ENCODE measurements around the gene LRRC74A. TPM values are rescaled to one million over a fixed set of nuclear protein-coding genes. Genes with fewer than 3 reads are reported as not detected.

The LRRC74A gene
- total RNA-seq, 2 experiments from 2014 or later, result not detected

GRCh38 chr14:76880449-76880848 is 54.2 kb downstream of the LRRC74A start:
- intact Hi-C loops (cut with micrococcal nuclease), result no loop called here
- POLR2A ChIA-PET, result no interaction called here
- CTCF ChIA-PET, result interaction anchor here (0.7 to 2.7 kb wide), 6 partner anchors 8 to 217 kb away, joined by 3 to 27 read pairs (median 4); no protein-coding TSS in a partner anchor
- Mint-ChIP-seq H3K4me3 (no peak overlapping the region), H3K27me3 (no peaks in the 10 kb centered on the region), H3K9me3 (peaks cover 4% of the 10 kb centered on the region), H3K36me3 (ENCODE audit: low read depth) (no peaks in the 10 kb centered on the region), H3K4me1 (ENCODE audit: low read depth) (peaks cover 8% of the 10 kb centered on the region), H3K27ac (no peak overlapping the region)
- no peak for ATAC-seq
- TF ChIP-seq CTCF (IDR thresholded peaks at IDR 0.05), result no peak
- no peak for DNase-seq

- Mint-ChIP-seq H3K27me3 (no peaks in the 10 kb centered on the region), H3K27ac (no peak overlapping the region), H3K36me3 (ENCODE audit: low read depth) (no peaks in the 10 kb centered on the region), H3K9me3 (no peaks in the 10 kb centered on the region), H3K4me3 (no peak overlapping the region), H3K4me1 (ENCODE audit: low read depth) (peaks cover 8% of the 10 kb centered on the region)
- DNase-seq (no peak), ATAC-seq (no peak)
- intact Hi-C loops (cut with micrococcal nuclease), result no loop called here
- POLR2A ChIA-PET, result no interaction called here
- CTCF ChIA-PET, result interaction anchor here (0.8 to 2.7 kb wide), 5 partner anchors 9 to 210 kb away, joined by 3 to 9 read pairs (median 5); no protein-coding TSS in a partner anchor
- TF ChIP-seq CTCF (IDR thresholded peaks at IDR 0.05), result no peak
Observed at GRCh38 chr14:76881348-76881747, 55.1 kb downstream of the LRRC74A start.

GRCh38 chr14:76882651-76883050 is 56.4 kb downstream of the LRRC74A start:
- ATAC-seq (no peak), DNase-seq (no peak)
- no peak overlapping the region for H3K4me3 Mint-ChIP-seq
- no peaks in the 10 kb centered on the region for H3K27me3 Mint-ChIP-seq
- H3K4me1 Mint-ChIP-seq (ENCODE audit: low read depth), result peaks cover 8% of the 10 kb centered on the region
- H3K27ac Mint-ChIP-seq, result no peak overlapping the region
- intact Hi-C loops (cut with micrococcal nuclease), result no loop called here
- CTCF ChIA-PET, result interaction anchor here (1.0 to 2.7 kb wide), 4 partner anchors 10 to 186 kb away, joined by 3 to 9 read pairs (median 4); no protein-coding TSS in a partner anchor
- POLR2A ChIA-PET, result no interaction called here
- H3K36me3 Mint-ChIP-seq (ENCODE audit: low read depth), result no peaks in the 10 kb centered on the region
- H3K9me3 Mint-ChIP-seq, result no peaks in the 10 kb centered on the region
- no peak for TF ChIP-seq CTCF (IDR thresholded peaks at IDR 0.05)

GRCh38 chr14:76883447-76883846 is 57.2 kb downstream of the LRRC74A start:
- ATAC-seq (no peak), DNase-seq (no peak)
- ChIA-PET POLR2A (no interaction called here), CTCF (interaction anchor here (1.5 kb wide), 1 partner anchor 170 kb away, joined by 3 read pairs; no protein-coding TSS in a partner anchor)
- intact Hi-C loops (cut with micrococcal nuclease), result no loop called here
- Mint-ChIP-seq H3K4me1 (ENCODE audit: low read depth) (peaks cover 8% of the 10 kb centered on the region), H3K4me3 (no peak overlapping the region), H3K27ac (no peak overlapping the region), H3K9me3 (no peaks in the 10 kb centered on the region), H3K36me3 (ENCODE audit: low read depth) (no peaks in the 10 kb centered on the region), H3K27me3 (no peaks in the 10 kb centered on the region)
- TF ChIP-seq CTCF (IDR thresholded peaks at IDR 0.05), result no peak

GRCh38 chr14:76884394-76884793 is 58.2 kb downstream of the LRRC74A start:
- intact Hi-C loops (cut with micrococcal nuclease), result no loop called here
- ChIA-PET POLR2A (no interaction called here), CTCF (interaction anchor here (0.9 to 5.3 kb wide), 2 partner anchors 9 to 17 kb away, joined by 3 to 58 read pairs; no protein-coding TSS in a partner anchor)
- DNase-seq, result no peak
- H3K9me3 Mint-ChIP-seq, result no peaks in the 10 kb centered on the region
- ATAC-seq, result no peak
- no peak overlapping the region for H3K27ac Mint-ChIP-seq
- H3K36me3 Mint-ChIP-seq (ENCODE audit: low read depth), result no peaks in the 10 kb centered on the region
- peaks cover 8% of the 10 kb centered on the region for H3K4me1 Mint-ChIP-seq (ENCODE audit: low read depth)
- H3K27me3 Mint-ChIP-seq, result no peaks in the 10 kb centered on the region
- TF ChIP-seq CTCF (IDR thresholded peaks at IDR 0.05), result no peak
- H3K4me3 Mint-ChIP-seq, result no peak overlapping the region
